Type B pancreatic cell (in vitro differentiated cells): ENCODE results near the gene TEKT3. TPM values are rescaled to one million over a fixed set of nuclear protein-coding genes. Genes with fewer than 3 reads are reported as not detected.

Experiments
- DNase-seq: peaks from one replicate; pipeline ENCODE4 v3.0.0; 2021; ENCODE audit warnings: mixed read lengths; ENCODE audit not compliant: unreplicated experiment; ENCODE audit errors: extremely low spot score
- H3K27ac Mint-ChIP-seq: 2 replicates; pipeline ENCODE4 v1.8.0; 2021; ENCODE audit warnings: mild to moderate bottlenecking, mixed read lengths
- H3K27me3 Mint-ChIP-seq: 2 replicates; pipeline ENCODE4 v1.8.0; 2021; ENCODE audit warnings: mixed read lengths
- H3K36me3 Mint-ChIP-seq: 2 replicates; pipeline ENCODE4 v1.8.0; 2021; ENCODE audit warnings: mixed read lengths
- H3K4me1 Mint-ChIP-seq: one replicate; pipeline ENCODE4 v1.8.0; 2021; ENCODE audit warnings: mixed read lengths; ENCODE audit not compliant: unreplicated experiment
- H3K4me3 Mint-ChIP-seq: 2 replicates; pipeline ENCODE4 v1.8.0; 2021; ENCODE audit warnings: mild to moderate bottlenecking, mixed read lengths
- H3K9me3 Mint-ChIP-seq: 2 replicates; pipeline ENCODE4 v1.8.0; 2021; ENCODE audit warnings: mixed read lengths
- CTCF ChIP-seq: fragments of 200-600 bp; sonication (generic); conservative IDR thresholded peaks from 2 replicates; pipeline ENCODE4 v1.5.0; 2021; ENCODE audit warnings: antibody characterized with exemption, mild to moderate bottlenecking
- long read RNA-seq: library from polyadenylated mRNA; unstranded; transcript quantifications from one replicate; pipeline ENCODE4 v2.0.0, GENCODE V29; 2020
- total RNA-seq: library from RNA; stranded (reverse); gene quantifications from 2 replicates; pipeline ENCODE4 v1.2.1, GENCODE V29; 2021; ENCODE audit warnings: low replicate concordance

The TEKT3 gene
- total RNA-seq, result 0.56 and 1.3 TPM in 2 replicates
- long read RNA-seq, result 0 reads

GRCh38 chr17:15341385-15341849 is at the start of gene TEKT3:
Gene TEKT3 (minus strand): TSS chr17:15341597. CDS start chr17:15331585, 10,012 bp downstream.
- Mint-ChIP-seq H3K27ac (peak within 1 kb of the TSS; percentile 54), H3K36me3 (no peaks in the 10 kb centered on the region), H3K27me3 (peaks cover 70% of the 10 kb centered on the region), H3K4me3 (peak within 1 kb of the TSS; percentile 89), H3K9me3 (no peaks in the 10 kb centered on the region), H3K4me1 (peaks cover 6% of the 10 kb centered on the region)
- peak; percentile 82 for DNase-seq
- TF ChIP-seq CTCF, result no peak

GRCh38 chr17:15388356-15389041 is 47.1 kb upstream of the TEKT3 start:
- H3K4me3 Mint-ChIP-seq, result no peak overlapping the region
- H3K9me3 Mint-ChIP-seq, result peaks cover 7% of the 10 kb centered on the region
- TF ChIP-seq CTCF, result no peak
- no peak overlapping the region for H3K27ac Mint-ChIP-seq
- no peaks in the 10 kb centered on the region for H3K36me3 Mint-ChIP-seq
- H3K27me3 Mint-ChIP-seq, result peaks cover 8% of the 10 kb centered on the region
- no peaks in the 10 kb centered on the region for H3K4me1 Mint-ChIP-seq
- no peak for DNase-seq

GRCh38 chr17:15386083-15386482 is 44.7 kb upstream of the TEKT3 start:
- peaks cover 4% of the 10 kb centered on the region for H3K9me3 Mint-ChIP-seq
- no peak overlapping the region for H3K27ac Mint-ChIP-seq
- peaks cover 8% of the 10 kb centered on the region for H3K27me3 Mint-ChIP-seq
- H3K4me3 Mint-ChIP-seq, result no peak overlapping the region
- DNase-seq, result no peak
- no peaks in the 10 kb centered on the region for H3K4me1 Mint-ChIP-seq
- no peak for TF ChIP-seq CTCF
- H3K36me3 Mint-ChIP-seq, result no peaks in the 10 kb centered on the region

- no peak for DNase-seq
- H3K4me3 Mint-ChIP-seq, result no peak overlapping the region
- H3K9me3 Mint-ChIP-seq, result peaks cover 4% of the 10 kb centered on the region
- H3K4me1 Mint-ChIP-seq, result no peaks in the 10 kb centered on the region
- H3K27me3 Mint-ChIP-seq, result peaks cover 8% of the 10 kb centered on the region
- H3K27ac Mint-ChIP-seq, result no peak overlapping the region
- no peak for TF ChIP-seq CTCF
- H3K36me3 Mint-ChIP-seq, result no peaks in the 10 kb centered on the region
Measured at GRCh38 chr17:15385305-15385704, 43.9 kb upstream of the TEKT3 start.

GRCh38 chr17:15384142-15384787 is 42.9 kb upstream of the TEKT3 start:
- Mint-ChIP-seq H3K27ac (no peak overlapping the region), H3K4me1 (no peaks in the 10 kb centered on the region), H3K36me3 (no peaks in the 10 kb centered on the region), H3K9me3 (peaks cover 4% of the 10 kb centered on the region), H3K4me3 (no peak overlapping the region), H3K27me3 (peaks cover 8% of the 10 kb centered on the region)
- TF ChIP-seq CTCF, result no peak
- no peak for DNase-seq
